Measurements from ENCODE around the gene TSHZ2.

Gene TSHZ2

DNA sequence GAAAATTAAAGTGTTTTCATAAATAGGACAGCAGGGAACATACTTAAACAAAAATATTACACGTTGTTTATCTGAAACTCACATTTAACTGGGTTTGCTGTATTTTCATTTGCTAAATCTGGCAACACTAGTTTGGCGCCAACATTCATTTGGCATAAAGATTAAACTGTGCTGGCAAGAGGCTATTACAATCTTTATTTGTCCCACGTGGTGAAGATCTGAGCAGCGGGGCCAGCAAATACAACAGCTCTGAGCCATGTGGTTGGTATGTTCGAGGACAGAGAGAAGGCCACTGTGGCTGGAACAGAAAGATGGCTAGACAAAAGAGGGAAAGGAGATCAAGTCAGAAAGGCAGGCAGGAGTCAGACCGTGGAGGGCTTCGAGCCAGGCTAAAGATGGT is 387.3 kb downstream of the TSHZ2 start:
- Histone ChIP-seq H3K4me3 (ENCODE audit: insufficient read depth in 1 of 2, low read depth in 1 of 2, low read length in 2 of 2) (no peak overlapping the region), H3K27me3 (ENCODE audit: control insufficient read depth in 1 of 2, insufficient read depth in 1 of 2, low read length in 2 of 2) (no peaks in the 10 kb centered on the region), H2BK5ac (ENCODE audit: low read depth, low read length, poor library complexity, severe bottlenecking) (no peak overlapping the region), H3K27ac (ENCODE audit: low read length, poor library complexity, severe bottlenecking) (no peak overlapping the region), H3K36me3 (ENCODE audit: control insufficient read depth in 1 of 2, insufficient read depth in 2 of 2, low read depth in 1 of 2, low read length in 2 of 2) (peaks cover 0 to 5% of the 10 kb centered on the region in 2 experiments), H3K9me3 (ENCODE audit: control insufficient read depth, low read length) (peaks cover 18% of the 10 kb centered on the region), H3K9ac (ENCODE audit: low read length) (no peak overlapping the region), H3K14ac (ENCODE audit: low read length in 2 of 2) (no peak overlapping the region), H3K18ac (ENCODE audit: low read depth in 1 of 2, low read length in 2 of 2) (no peak overlapping the region), H3K4me2 (ENCODE audit: low read length, poor library complexity, severe bottlenecking) (no peak overlapping the region), H2AK5ac (ENCODE audit: low read length, severe bottlenecking) (no peak overlapping the region), H4K91ac (ENCODE audit: low read length) (peak overlapping the region; percentile 27), H2AFZ (ENCODE audit: low read depth, low read length) (no peak overlapping the region), H3K23ac (ENCODE audit: low read length in 2 of 2) (no peak overlapping the region), H3K4ac (ENCODE audit: low read depth in 1 of 2, low read length in 2 of 2) (no peak overlapping the region), H4K8ac (ENCODE audit: low read length) (no peak overlapping the region), H3K79me1 (replicated peaks; ENCODE audit: low read length, poor library complexity, severe bottlenecking) (no peaks in the 10 kb centered on the region), H2BK12ac (ENCODE audit: low read length in 2 of 2) (no peak overlapping the region), H3K4me1 (ENCODE audit: control insufficient read depth, insufficient read depth, low read depth, low read length) (no peaks in the 10 kb centered on the region), H2BK120ac (ENCODE audit: low read depth, low read length) (no peak overlapping the region), H2BK15ac (ENCODE audit: low read depth, poor library complexity, severe bottlenecking) (no peak overlapping the region)
- 93% methylated on average over 7 of the region's 7 CpGs for WGBS
- no peak for DNase-seq

GRCh38 chr20:53360852-53361251 is 388.7 kb downstream of the TSHZ2 start:
- H3K14ac ChIP-seq (ENCODE audit: low read length in 2 of 2) = no peak overlapping the region

DNA sequence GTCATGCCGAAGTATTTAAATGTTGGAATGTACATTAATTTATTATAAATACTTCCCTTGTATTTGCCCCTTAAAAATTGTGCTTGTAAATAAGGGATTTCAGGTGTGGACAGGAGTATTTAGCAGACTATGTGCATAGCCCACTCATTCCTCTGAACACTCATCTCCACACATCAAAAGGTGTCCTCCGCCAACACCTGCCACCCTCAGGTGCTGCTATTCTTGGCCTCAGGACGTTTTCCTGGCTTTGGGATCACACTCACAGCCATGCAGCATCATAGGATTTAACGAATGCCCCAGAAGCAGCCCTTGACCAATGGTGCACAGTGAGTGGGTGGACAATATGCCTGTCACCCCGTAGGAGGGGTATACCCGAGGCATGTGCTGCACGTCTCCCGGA is 390.6 kb downstream of the TSHZ2 start:
- H2AFZ ChIP-seq (ENCODE audit: low read depth, low read length) = peak overlapping the region; percentile 18
- no peaks in the 10 kb centered on the region for H3K4me1 ChIP-seq (ENCODE audit: control insufficient read depth, insufficient read depth, low read depth, low read length)
- H3K9ac ChIP-seq (ENCODE audit: low read length) = no peak overlapping the region
- H3K4me2 ChIP-seq (ENCODE audit: low read length, poor library complexity, severe bottlenecking) = no peak overlapping the region
- no peaks in the 10 kb centered on the region for H3K27me3 ChIP-seq (ENCODE audit: control insufficient read depth in 1 of 2, insufficient read depth in 1 of 2, low read length in 2 of 2)
- WGBS = 86% methylated on average over 7 of the region's 8 CpGs
- no peak overlapping the region for H2AK5ac ChIP-seq (ENCODE audit: low read length, severe bottlenecking)
- H4K91ac ChIP-seq (ENCODE audit: low read length) = no peak overlapping the region
- no peak overlapping the region for H3K4me3 ChIP-seq (ENCODE audit: insufficient read depth in 1 of 2, low read depth in 1 of 2, low read length in 2 of 2)
- no peaks in the 10 kb centered on the region for H3K36me3 ChIP-seq (ENCODE audit: control insufficient read depth in 1 of 2, insufficient read depth in 2 of 2, low read depth in 1 of 2, low read length in 2 of 2)
- no peak overlapping the region for H3K4ac ChIP-seq (ENCODE audit: low read depth in 1 of 2, low read length in 2 of 2)
- DNase-seq = no peak
- no peak overlapping the region for H4K8ac ChIP-seq (ENCODE audit: low read length)
- H2BK15ac ChIP-seq (ENCODE audit: low read depth, poor library complexity, severe bottlenecking) = no peak overlapping the region
- no peak overlapping the region for H2BK12ac ChIP-seq (ENCODE audit: low read length in 2 of 2)
- no peak overlapping the region for H3K23ac ChIP-seq (ENCODE audit: low read length in 2 of 2)
- no peak overlapping the region for H3K14ac ChIP-seq (ENCODE audit: low read length in 2 of 2)
- H3K18ac ChIP-seq (ENCODE audit: low read depth in 1 of 2, low read length in 2 of 2) = no peak overlapping the region
- no peak overlapping the region for H3K27ac ChIP-seq (ENCODE audit: low read length, poor library complexity, severe bottlenecking)
- no peak overlapping the region for H2BK120ac ChIP-seq (ENCODE audit: low read depth, low read length)
- no peak overlapping the region for H2BK5ac ChIP-seq (ENCODE audit: low read depth, low read length, poor library complexity, severe bottlenecking)
- H3K79me1 ChIP-seq (replicated peaks; ENCODE audit: low read length, poor library complexity, severe bottlenecking) = no peaks in the 10 kb centered on the region
- no peaks in the 10 kb centered on the region for H3K9me3 ChIP-seq (ENCODE audit: control insufficient read depth, low read length)

More at GRCh38 chr20:53360852-53361251, 388.7 kb downstream of the TSHZ2 start:
- no peak overlapping the region for H2BK5ac ChIP-seq (ENCODE audit: low read depth, low read length, poor library complexity, severe bottlenecking)
- H2AK5ac ChIP-seq (ENCODE audit: low read length, severe bottlenecking) = no peak overlapping the region
- H2AFZ ChIP-seq (ENCODE audit: low read depth, low read length) = no peak overlapping the region
- H3K4me3 ChIP-seq (ENCODE audit: insufficient read depth in 1 of 2, low read depth in 1 of 2, low read length in 2 of 2) = no peak overlapping the region
- no peaks in the 10 kb centered on the region for H3K27me3 ChIP-seq (ENCODE audit: control insufficient read depth in 1 of 2, insufficient read depth in 1 of 2, low read length in 2 of 2)
- no peaks in the 10 kb centered on the region for H3K79me1 ChIP-seq (replicated peaks; ENCODE audit: low read length, poor library complexity, severe bottlenecking)
- H3K4ac ChIP-seq (ENCODE audit: low read depth in 1 of 2, low read length in 2 of 2) = no peak overlapping the region
- H4K8ac ChIP-seq (ENCODE audit: low read length) = no peak overlapping the region
- H2BK15ac ChIP-seq (ENCODE audit: low read depth, poor library complexity, severe bottlenecking) = no peak overlapping the region
- no peak overlapping the region for H3K23ac ChIP-seq (ENCODE audit: low read length in 2 of 2)
- DNase-seq = no peak
- no peak overlapping the region for H3K4me2 ChIP-seq (ENCODE audit: low read length, poor library complexity, severe bottlenecking)
- no peak overlapping the region for H3K18ac ChIP-seq (ENCODE audit: low read depth in 1 of 2, low read length in 2 of 2)
- no peak overlapping the region for H3K27ac ChIP-seq (ENCODE audit: low read length, poor library complexity, severe bottlenecking)
- no peak overlapping the region for H4K91ac ChIP-seq (ENCODE audit: low read length)
- H2BK12ac ChIP-seq (ENCODE audit: low read length in 2 of 2) = no peak overlapping the region
- H3K4me1 ChIP-seq (ENCODE audit: control insufficient read depth, insufficient read depth, low read depth, low read length) = no peaks in the 10 kb centered on the region
- H3K9ac ChIP-seq (ENCODE audit: low read length) = no peak overlapping the region
- H3K9me3 ChIP-seq (ENCODE audit: control insufficient read depth, low read length) = peaks cover 7% of the 10 kb centered on the region
- peaks cover 0 to 2% of the 10 kb centered on the region in 2 experiments for H3K36me3 ChIP-seq (ENCODE audit: control insufficient read depth in 1 of 2, insufficient read depth in 2 of 2, low read depth in 1 of 2, low read length in 2 of 2)
- no peak overlapping the region for H2BK120ac ChIP-seq (ENCODE audit: low read depth, low read length)
- 67% methylated on average over 6 of the region's 6 CpGs for WGBS

DNA sequence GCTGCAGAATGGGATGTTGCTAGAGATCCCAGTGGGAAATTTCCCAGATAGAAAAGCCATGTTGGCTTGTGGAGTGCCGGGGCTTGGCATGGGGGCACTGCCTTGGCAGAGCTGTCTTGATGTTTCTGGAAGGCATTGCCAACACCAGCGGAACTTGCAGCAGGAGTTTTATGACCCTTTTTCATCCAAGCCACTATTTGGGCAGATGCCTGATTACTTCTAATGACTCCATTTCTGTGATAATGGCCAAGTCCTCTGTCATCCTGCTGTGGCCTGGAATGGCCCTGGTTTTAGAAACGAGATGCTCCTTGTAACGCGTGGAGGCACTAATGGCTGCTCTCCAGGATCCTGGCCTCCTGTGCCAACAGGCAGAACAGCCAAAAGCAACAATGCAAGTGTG is 392.5 kb downstream of the TSHZ2 start:
- no peak overlapping the region for H3K4ac ChIP-seq (ENCODE audit: low read depth in 1 of 2, low read length in 2 of 2)
- WGBS = 99% methylated on average over 5 of the region's 5 CpGs
- H3K4me3 ChIP-seq (ENCODE audit: insufficient read depth in 1 of 2, low read depth in 1 of 2, low read length in 2 of 2) = no peak overlapping the region
- H3K14ac ChIP-seq (ENCODE audit: low read length in 2 of 2) = no peak overlapping the region
- H3K36me3 ChIP-seq (ENCODE audit: control insufficient read depth in 1 of 2, insufficient read depth in 2 of 2, low read depth in 1 of 2, low read length in 2 of 2) = no peaks in the 10 kb centered on the region
- no peak overlapping the region for H3K27ac ChIP-seq (ENCODE audit: low read length, poor library complexity, severe bottlenecking)
- peak overlapping the region; percentile 5 for H2BK15ac ChIP-seq (ENCODE audit: low read depth, poor library complexity, severe bottlenecking)
- no peak for DNase-seq
- H4K91ac ChIP-seq (ENCODE audit: low read length) = no peak overlapping the region
- H2AFZ ChIP-seq (ENCODE audit: low read depth, low read length) = no peak overlapping the region
- no peak overlapping the region for H3K23ac ChIP-seq (ENCODE audit: low read length in 2 of 2)
- no peak overlapping the region for H2AK5ac ChIP-seq (ENCODE audit: low read length, severe bottlenecking)
- H3K4me1 ChIP-seq (ENCODE audit: control insufficient read depth, insufficient read depth, low read depth, low read length) = no peaks in the 10 kb centered on the region
- no peak overlapping the region for H2BK120ac ChIP-seq (ENCODE audit: low read depth, low read length)
- H3K18ac ChIP-seq (ENCODE audit: low read depth in 1 of 2, low read length in 2 of 2) = no peak overlapping the region
- H3K9me3 ChIP-seq (ENCODE audit: control insufficient read depth, low read length) = no peaks in the 10 kb centered on the region
- H3K27me3 ChIP-seq (ENCODE audit: control insufficient read depth in 1 of 2, insufficient read depth in 1 of 2, low read length in 2 of 2) = no peaks in the 10 kb centered on the region
- H3K4me2 ChIP-seq (ENCODE audit: low read length, poor library complexity, severe bottlenecking) = no peak overlapping the region
- H2BK12ac ChIP-seq (ENCODE audit: low read length in 2 of 2) = no peak overlapping the region
- no peak overlapping the region for H4K8ac ChIP-seq (ENCODE audit: low read length)
- no peak overlapping the region for H3K9ac ChIP-seq (ENCODE audit: low read length)
- H3K79me1 ChIP-seq (replicated peaks; ENCODE audit: low read length, poor library complexity, severe bottlenecking) = no peaks in the 10 kb centered on the region
- no peak overlapping the region for H2BK5ac ChIP-seq (ENCODE audit: low read depth, low read length, poor library complexity, severe bottlenecking)

Measured in mesenchymal stem cell (in vitro differentiated cells and primary cell).